Tibial nerve (tissue), 4 donors: ENCODE measurements around the gene APEH.
"Not testable (repeated sequence)": the region's sequence is repeated elsewhere in the genome, so short reads cannot be mapped to it uniquely, and the experiment has no call there.

Experiments used
- EP300 ChIP-seq, 2 donors: sonication (generic); formaldehyde crosslinking; IDR thresholded peaks; one replicate each; pipeline ENCODE4 v1.6.1; 2017; ENCODE audit warnings: antibody characterized with exemption in 2 of 2, mild to moderate bottlenecking in 1 of 2
- POLR2A ChIP-seq, 2 donors: fragments of 450-650 bp; IDR thresholded peaks; one replicate each; pipeline ENCODE4 v1.6.1; 2017; ENCODE audit warnings: antibody characterized with exemption in 2 of 2, mild to moderate bottlenecking in 2 of 2, moderate library complexity in 2 of 2
- TF ChIP-seq, protein P1 (sequence below), 5 experiments: fragments of 200-600 bp in 3 of 5; fragments of 450-650 bp in 2 of 5; sonication (generic) in 3 of 5; IDR thresholded peaks; one replicate each; pipeline ENCODE4 v1.5.1; 2016 to 2019; ENCODE audit warnings: antibody characterized with exemption in 5 of 5, mild to moderate bottlenecking in 3 of 5, moderate library complexity in 2 of 5

DNA sequence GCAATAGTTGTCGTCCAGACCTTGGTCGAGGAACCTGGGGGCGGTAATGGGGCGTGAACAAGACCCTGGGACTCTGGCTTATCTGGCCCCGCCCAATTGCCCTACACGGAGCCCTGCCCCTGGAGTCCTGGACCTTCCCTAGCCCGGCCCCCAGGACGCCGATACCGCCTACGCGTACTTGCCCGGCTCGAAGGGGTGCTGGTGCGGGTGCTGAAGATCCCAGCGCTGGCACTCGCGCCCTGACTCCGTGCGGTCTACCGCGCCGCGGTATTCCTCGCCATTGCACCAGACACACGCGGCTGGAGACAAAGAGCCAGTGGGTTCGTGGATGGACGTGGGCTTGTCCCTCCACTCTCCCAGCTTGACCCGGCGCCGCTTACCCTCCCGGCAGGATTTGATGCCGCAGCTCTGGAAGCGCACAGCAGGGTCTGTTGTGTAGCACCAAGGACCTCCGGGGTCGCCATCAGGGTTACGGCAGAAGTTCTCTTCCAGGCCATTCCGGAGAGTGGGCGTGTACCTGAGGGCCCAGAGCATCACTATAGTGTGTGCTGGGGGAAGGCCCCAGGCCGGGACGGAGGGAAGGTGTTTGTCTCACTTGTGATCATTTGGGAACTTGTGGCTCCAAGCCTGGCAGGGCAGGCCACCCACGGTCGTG is 12.7 kb downstream of the APEH start:
- TF ChIP-seq, protein P1, sequence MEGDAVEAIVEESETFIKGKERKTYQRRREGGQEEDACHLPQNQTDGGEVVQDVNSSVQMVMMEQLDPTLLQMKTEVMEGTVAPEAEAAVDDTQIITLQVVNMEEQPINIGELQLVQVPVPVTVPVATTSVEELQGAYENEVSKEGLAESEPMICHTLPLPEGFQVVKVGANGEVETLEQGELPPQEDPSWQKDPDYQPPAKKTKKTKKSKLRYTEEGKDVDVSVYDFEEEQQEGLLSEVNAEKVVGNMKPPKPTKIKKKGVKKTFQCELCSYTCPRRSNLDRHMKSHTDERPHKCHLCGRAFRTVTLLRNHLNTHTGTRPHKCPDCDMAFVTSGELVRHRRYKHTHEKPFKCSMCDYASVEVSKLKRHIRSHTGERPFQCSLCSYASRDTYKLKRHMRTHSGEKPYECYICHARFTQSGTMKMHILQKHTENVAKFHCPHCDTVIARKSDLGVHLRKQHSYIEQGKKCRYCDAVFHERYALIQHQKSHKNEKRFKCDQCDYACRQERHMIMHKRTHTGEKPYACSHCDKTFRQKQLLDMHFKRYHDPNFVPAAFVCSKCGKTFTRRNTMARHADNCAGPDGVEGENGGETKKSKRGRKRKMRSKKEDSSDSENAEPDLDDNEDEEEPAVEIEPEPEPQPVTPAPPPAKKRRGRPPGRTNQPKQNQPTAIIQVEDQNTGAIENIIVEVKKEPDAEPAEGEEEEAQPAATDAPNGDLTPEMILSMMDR (IDR thresholded peaks at IDR 0.05) = not testable (repeated sequence)
- TF ChIP-seq EP300, POLR2A (IDR thresholded peaks at IDR 0.05): not testable (repeated sequence)
